GM21528 (cell line): ENCODE data around the gene RNF207.

ENCODE experiments used
- ATAC-seq: cut with Tn5 transposase; IDR thresholded peaks from one replicate; pipeline ENCODE4 v1.9.1; 2021; ENCODE audit warnings: mild to moderate bottlenecking, moderate library complexity; ENCODE audit not compliant: unreplicated experiment, low FRiP score

The RNF207 gene

GRCh38 chr1:6262555-6263420, 56.9 kb downstream of the RNF207 start:
- ATAC-seq, result no peak

GRCh38 chr1:6263716-6264115, 57.8 kb downstream of the RNF207 start:
- no peak for ATAC-seq

GRCh38 chr1:6265151-6265550, 59.2 kb downstream of the RNF207 start:
- no peak for ATAC-seq

- no peak for ATAC-seq
Observed at GRCh38 chr1:6266641-6267040, 60.7 kb downstream of the RNF207 start.

- no peak for ATAC-seq
Observed at GRCh38 chr1:6267686-6268322, 61.9 kb downstream of the RNF207 start.

GRCh38 chr1:6268415-6268814, 62.5 kb downstream of the RNF207 start:
- no peak for ATAC-seq

- ATAC-seq, result no peak
Observed at GRCh38 chr1:6269296-6269695, 63.4 kb downstream of the RNF207 start.

GRCh38 chr1:6269720-6270400, 63.9 kb downstream of the RNF207 start:
- no peak for ATAC-seq

- no peak for ATAC-seq
Observed at GRCh38 chr1:6270401-6270800, 64.5 kb downstream of the RNF207 start.
